COLO668 (cell line): Measurements from ENCODE around the gene NRSN2.
A peak's percentile ranks its signal among the peaks of the same experiment; 100 is the strongest.

ENCODE experiments used
- DNase-seq: peaks from one replicate; lab custom pipeline; 2025; ENCODE audit not compliant: unreplicated experiment; lab: John Stamatoyannopoulos, UW

The NRSN2 gene

GRCh38 chr20:396619-397431 lies 49.9 kb downstream of the NRSN2 start:
- DNase-seq: no peak

DNA sequence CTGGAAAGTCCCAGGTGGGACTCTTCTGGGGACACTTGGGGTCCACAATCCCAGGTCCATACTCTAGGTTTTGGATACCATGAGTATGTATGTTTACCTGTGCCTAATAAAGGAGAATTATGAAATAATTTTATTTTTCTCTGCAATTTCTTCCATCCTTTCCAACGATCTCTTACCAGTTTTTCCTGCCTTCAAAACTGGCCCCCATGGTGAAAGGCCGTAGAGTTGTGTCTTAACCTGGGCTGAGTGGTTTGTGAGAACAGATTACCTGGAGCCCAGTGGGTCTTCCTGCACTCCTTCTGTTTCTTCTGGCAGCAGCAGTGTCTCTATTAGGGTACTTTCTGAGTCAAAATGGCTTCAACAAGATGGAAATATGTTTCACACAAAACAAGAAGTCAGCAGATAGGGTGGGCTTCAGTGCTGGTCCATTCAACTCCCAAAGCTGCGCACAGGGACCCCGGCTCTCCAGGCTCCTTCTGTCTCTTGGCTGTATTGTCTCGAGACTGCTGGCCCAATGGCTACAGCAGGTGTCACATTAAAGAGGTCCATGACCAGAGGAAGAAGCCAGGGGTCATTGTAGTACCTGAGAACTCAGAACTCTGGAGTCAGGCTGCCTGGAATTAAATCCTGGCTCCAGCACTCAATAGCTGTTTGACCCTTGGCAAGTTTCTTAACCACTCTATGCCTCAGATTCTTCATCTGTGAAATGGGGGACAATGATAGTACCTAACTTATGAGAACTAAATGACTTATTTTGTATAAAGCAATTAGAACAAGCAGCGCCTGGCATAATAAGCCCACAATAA lies 50.7 kb downstream of the NRSN2 start:
- no peak for DNase-seq

DNA sequence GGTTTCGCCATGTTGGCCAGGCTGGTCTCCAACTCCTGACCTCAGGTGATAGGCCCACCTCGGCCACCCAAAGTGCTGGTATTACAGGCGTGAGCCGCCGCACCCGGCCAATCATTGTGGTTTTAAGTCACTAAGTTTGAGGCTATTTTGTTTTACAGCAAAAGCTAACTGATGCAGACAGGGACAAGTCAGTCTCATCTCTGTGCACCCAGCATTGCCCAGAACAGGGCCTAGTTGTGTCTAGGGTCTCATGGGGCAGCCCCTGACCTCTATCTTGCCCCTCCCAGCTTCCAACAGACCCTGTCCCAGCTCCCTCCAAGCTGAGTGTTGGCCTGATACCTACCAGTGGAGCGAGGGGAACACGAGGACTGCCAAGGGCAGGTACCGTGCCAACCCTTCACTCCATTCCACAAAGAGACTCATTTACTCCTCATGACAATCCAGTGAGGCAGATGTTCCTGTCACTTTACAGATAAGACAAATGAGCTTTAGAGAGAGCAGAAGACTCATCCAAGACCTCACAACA lies 52.3 kb downstream of the NRSN2 start:
- no peak for DNase-seq

GRCh38 chr20:400128-400453 lies 53.2 kb downstream of the NRSN2 start:
- no peak for DNase-seq

DNA sequence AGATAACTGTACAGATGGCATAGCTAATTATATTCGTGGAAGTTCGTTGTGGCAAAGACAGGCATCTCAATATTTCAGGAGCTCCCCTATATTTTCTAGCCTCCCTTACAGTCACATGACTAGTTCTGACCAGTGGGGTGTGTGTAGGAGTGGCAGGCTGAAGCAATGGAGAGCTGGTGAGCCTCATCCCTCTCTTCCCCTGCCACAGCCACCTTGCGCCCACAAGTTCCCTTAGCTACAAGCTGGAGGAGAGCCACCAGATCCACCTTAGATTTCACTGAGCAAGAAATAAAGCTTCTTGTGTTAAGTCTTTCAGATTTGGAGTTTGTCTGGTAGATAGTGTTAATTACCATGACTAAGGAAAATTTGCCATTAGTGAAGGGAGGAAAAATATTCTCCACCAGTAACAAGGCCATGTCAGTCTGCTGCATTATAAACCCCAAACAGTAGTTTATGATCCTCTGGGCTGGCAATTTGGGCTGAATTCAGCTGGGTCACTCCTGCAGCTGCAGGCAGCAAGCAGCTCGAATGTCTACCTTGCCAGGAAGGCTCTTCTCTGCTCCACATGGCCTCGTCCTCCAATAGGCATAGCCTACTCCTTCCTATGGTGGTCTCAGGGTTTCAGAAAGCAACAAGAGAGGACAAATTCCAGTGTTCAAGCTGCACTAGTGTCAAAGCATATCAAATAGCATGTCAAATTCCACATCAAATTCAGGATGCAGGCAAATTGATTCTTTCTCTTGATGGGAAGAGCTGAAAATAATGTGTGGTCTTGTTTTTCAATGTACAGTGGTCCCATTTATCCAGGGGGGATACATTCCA lies 53.8 kb downstream of the NRSN2 start:
- DNase-seq: no peak

GRCh38 chr20:401682-402495 lies 55.0 kb downstream of the NRSN2 start:
- peak; percentile 71 for DNase-seq

DNA sequence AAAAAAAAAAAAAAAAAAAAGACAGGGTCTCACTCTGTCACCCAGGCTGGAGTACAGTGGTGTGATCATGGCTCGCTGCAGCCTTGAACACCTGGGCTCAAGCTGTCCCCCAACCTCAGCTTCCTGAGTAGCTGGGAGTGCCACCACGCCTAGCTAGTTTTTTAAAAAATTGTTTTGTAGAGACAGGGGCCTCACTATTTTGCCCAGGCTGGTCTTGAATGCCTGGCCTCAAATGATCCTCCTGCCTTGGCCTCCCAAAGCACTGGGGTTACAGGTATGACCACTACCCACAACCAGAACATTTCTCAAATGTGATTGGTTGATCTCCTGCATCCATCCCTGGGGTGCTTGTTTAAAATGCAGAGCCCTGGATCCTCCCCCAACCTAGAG lies 55.6 kb downstream of the NRSN2 start:
- DNase-seq: no peak

DNA sequence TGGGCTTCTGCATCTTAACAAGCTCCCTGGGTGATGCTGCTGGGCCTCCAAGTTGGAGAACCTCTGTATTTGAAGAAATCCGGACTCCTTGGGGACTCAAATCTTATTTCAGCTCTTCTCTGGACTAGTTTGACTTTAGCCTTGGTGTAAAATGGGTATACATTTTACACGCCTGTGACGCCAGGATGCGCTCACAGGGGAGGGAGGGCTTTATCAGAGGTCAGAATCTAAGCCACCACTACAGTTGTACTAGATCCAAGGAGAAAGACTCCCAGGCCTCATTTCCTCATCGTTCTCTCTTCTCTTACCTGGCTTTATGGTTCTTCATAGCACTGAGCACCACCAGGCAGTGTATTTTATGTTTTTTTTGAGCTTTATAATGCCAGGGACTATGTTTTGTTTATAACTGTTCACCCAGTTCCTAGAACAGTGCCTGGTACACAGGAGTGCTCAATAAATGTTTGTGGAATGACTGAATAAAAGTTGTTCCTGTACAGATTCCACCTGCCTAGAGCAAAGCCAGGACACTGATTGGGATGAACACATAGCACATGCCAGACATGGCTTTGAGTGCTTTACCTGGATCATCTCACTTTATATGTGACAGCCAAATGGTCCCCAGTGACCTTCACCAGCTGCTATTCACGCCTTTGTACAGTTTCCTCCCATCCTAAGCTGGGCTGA lies 56.1 kb downstream of the NRSN2 start:
- DNase-seq: no peak

DNA sequence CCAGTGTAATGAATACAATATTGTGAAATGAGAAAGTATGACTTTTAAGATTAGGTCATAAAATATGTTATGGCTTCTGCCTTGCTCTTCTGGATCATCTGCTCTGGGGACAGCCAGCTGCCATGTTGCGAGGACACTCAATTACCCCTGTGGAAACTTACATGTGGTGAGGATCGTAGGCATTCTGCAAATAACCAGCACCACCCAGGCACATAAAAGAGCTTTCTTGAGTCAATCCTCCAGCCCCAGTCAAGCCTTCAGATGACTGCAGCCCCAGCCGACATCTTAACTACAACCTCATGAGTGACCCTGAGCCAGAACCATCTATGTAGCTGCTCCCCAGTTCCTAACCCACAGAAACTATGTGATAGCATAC lies 56.7 kb downstream of the NRSN2 start:
- DNase-seq: no peak

- no peak for DNase-seq
Measured at GRCh38 chr20:404088-404487, 57.2 kb downstream of the NRSN2 start.
